ACC112 (cell line): ENCODE results near the gene TEX10.
"Not testable (repeated sequence)": the region's sequence is repeated elsewhere in the genome, so short reads cannot be mapped to it uniquely, and the experiment has no call there.

Experiments used
- H2AFZ ChIP-seq: fragments of 200-600 bp; sonication (generic); one replicate; pipeline ENCODE4 v1.6.0; 2017; ENCODE audit warnings: antibody characterized with exemption, low read length; ENCODE audit not compliant: unreplicated experiment
- H3K27ac ChIP-seq: fragments of 200-600 bp; sonication (generic); 2 replicates; pipeline ENCODE4 v1.5.1; 2014; ENCODE audit warnings: low read depth, mild to moderate bottlenecking, antibody characterized with exemption, low read length, moderate library complexity
- H3K27me3 ChIP-seq: fragments of 200-600 bp; sonication (generic); 2 replicates; pipeline ENCODE4 v1.6.1; 2014; ENCODE audit warnings: mild to moderate bottlenecking, antibody characterized with exemption, low read length, moderate library complexity, mixed read lengths; ENCODE audit not compliant: insufficient read depth
- H3K36me3 ChIP-seq: fragments of 200-600 bp; sonication (generic); 2 replicates; pipeline ENCODE4 v1.6.1; 2016; ENCODE audit warnings: mild to moderate bottlenecking, antibody characterized with exemption, low read length, moderate library complexity, mixed read lengths; ENCODE audit not compliant: insufficient read depth
- H3K4me1 ChIP-seq: fragments of 200-600 bp; sonication (generic); one replicate; pipeline ENCODE4 v1.6.1; 2016; ENCODE audit warnings: low read length, mixed read lengths; ENCODE audit not compliant: insufficient read depth, unreplicated experiment, control insufficient read depth
- H3K4me3 ChIP-seq: fragments of 200-600 bp; sonication (generic); 2 replicates; pipeline ENCODE4 v1.5.1; 2014; ENCODE audit warnings: mild to moderate bottlenecking, low read depth, low read length
- H3K79me2 ChIP-seq: fragments of 200-600 bp; sonication (generic); one replicate; pipeline ENCODE4 v1.6.0; 2016; ENCODE audit warnings: low read length; ENCODE audit not compliant: control insufficient read depth, unreplicated experiment, insufficient read depth

The TEX10 gene

GRCh38 chr9:100352727-100353505, at the start of gene TEX10:
TEX10 (minus strand) TSS chr9:100352942; CDS start chr9:100349363, 3,579 bp downstream.
- peak within 1 kb of the TSS; percentile 69 for H3K27ac ChIP-seq
- H3K79me2 ChIP-seq, result peaks cover 47% of the 10 kb centered on the region
- no peaks in the 10 kb centered on the region for H3K36me3 ChIP-seq
- no peaks in the 10 kb centered on the region for H3K27me3 ChIP-seq
- peaks cover 16% of the 10 kb centered on the region for H3K4me1 ChIP-seq
- H3K4me3 ChIP-seq, result peak within 1 kb of the TSS; percentile 96
- peak within 1 kb of the TSS; percentile 99 for H2AFZ ChIP-seq

GRCh38 chr9:100401042-100401441, 48.3 kb upstream of the TEX10 start:
- Histone ChIP-seq H3K4me1 (no peaks in the 10 kb centered on the region), H2AFZ (no peak overlapping the region), H3K36me3 (no peaks in the 10 kb centered on the region), H3K27ac (no peak overlapping the region), H3K4me3 (no peak overlapping the region), H3K79me2 (no peaks in the 10 kb centered on the region), H3K27me3 (no peaks in the 10 kb centered on the region)

GRCh38 chr9:100397529-100398266, 45.0 kb upstream of the TEX10 start:
- Histone ChIP-seq H3K4me1 (peaks cover 6% of the 10 kb centered on the region), H3K79me2 (no peaks in the 10 kb centered on the region), H3K4me3 (no peak overlapping the region), H3K27ac (no peak overlapping the region), H3K36me3 (no peaks in the 10 kb centered on the region), H3K27me3 (no peaks in the 10 kb centered on the region), H2AFZ (no peak overlapping the region)

DNA sequence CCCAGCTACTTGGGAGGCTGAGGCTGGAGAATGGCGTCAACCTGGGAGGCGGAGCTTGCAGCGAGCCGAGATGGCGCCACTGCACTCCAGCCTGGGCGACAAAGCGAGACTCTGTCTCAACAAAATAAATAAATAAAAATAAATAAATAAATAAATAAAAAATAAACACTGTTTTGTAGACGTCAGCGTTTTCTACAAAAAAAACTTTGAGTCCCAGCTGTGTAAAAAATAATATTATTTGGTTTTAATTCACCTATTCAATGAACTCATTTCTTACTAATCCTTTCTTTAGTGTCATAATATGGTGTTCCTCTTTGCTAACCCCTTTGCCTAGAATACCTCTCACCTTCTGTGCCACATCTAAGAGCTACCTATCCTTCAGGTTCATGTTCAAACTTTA, 44.0 kb upstream of the TEX10 start:
- H3K27ac ChIP-seq, result no peak overlapping the region
- no peaks in the 10 kb centered on the region for H3K27me3 ChIP-seq
- H3K36me3 ChIP-seq, result no peaks in the 10 kb centered on the region
- no peak overlapping the region for H2AFZ ChIP-seq
- H3K4me1 ChIP-seq, result peaks cover 6% of the 10 kb centered on the region
- no peak overlapping the region for H3K4me3 ChIP-seq
- H3K79me2 ChIP-seq, result no peaks in the 10 kb centered on the region

DNA sequence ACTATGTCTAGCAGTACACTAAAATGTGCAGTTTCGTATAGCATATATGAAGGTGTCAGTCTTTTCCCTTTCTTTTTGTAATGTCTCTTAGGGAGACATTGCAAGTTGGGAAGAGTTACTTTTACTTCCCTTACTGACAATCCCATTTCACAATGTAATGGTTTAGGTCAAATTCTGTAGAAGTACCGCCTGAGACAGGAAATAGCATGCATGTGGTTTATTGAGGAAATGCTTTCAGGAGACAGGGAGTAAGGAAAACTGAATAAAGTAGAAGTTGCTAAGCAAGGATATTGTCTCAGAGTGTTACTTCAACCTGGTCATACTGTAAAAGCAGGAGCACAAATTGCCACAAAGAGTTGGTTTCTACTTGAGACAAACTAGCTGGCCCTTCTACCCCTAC, 42.1 kb upstream of the TEX10 start:
- H2AFZ ChIP-seq, result peak overlapping the region; percentile 12
- no peak overlapping the region for H3K27ac ChIP-seq

DNA sequence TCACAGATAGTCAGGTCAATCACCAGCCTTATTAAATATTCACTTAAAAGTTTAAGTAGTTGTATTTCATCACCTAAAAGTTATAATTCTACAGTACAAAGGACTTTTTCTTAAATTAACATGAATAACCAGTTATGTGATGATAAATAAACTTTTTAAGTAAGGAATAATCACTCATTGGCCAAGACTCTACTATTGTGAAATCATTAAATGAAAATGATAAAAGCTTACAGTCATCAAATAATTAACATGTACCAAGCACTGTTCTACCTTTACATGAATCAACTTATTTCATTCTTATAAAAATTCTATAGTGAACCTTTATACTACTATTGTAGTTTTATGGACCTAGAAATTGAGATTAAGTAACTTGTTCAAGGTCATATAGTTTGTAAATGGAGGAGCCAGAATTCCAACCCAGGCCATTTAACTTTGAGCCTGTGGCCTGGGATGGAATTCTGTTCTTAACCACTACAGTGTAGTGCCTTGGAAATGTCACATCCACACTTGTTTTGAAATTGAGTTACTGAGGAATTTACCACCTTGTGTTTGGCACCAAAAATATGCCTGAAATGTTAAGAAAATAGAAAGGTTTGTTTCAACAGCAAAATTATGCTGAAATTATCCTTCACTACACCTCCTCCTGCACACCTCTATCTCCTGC, 41.4 kb upstream of the TEX10 start:
- H3K27ac ChIP-seq, result no peak overlapping the region
- no peaks in the 10 kb centered on the region for H3K27me3 ChIP-seq
- no peaks in the 10 kb centered on the region for H3K36me3 ChIP-seq
- no peak overlapping the region for H2AFZ ChIP-seq
- peaks cover 6% of the 10 kb centered on the region for H3K4me1 ChIP-seq
- no peak overlapping the region for H3K4me3 ChIP-seq
- H3K79me2 ChIP-seq, result no peaks in the 10 kb centered on the region

More for the DNA sequence above, 42.1 kb upstream of the TEX10 start:
- Histone ChIP-seq H3K4me1 (peaks cover 6% of the 10 kb centered on the region), H3K79me2 (no peaks in the 10 kb centered on the region), H3K27me3 (no peaks in the 10 kb centered on the region), H3K4me3 (no peak overlapping the region), H3K36me3 (no peaks in the 10 kb centered on the region)

DNA sequence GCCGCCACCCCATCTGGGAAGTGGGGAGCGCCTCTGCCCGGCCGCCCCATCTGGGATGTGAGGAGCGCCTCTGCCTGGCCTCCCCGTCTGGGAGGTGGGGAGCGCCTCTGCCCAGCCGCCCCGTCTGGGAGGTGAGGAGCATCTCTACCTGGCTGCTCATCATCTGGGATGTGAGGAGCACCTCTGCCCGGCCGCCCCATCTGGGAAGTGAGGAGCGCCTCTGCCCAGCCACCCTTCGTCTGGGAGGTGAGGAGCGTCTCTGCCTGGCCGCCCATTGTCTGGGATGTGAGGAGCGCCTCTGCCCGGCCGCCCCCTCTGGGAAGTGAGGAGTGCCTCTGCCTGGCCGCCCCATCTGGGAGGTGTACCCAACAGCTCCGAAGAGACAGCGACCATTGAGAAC, 40.2 kb upstream of the TEX10 start:
- not testable (repeated sequence) for H3K27ac ChIP-seq, H3K79me2 ChIP-seq, H3K4me1 ChIP-seq, H2AFZ ChIP-seq, H3K4me3 ChIP-seq, H3K36me3 ChIP-seq, H3K27me3 ChIP-seq

GRCh38 chr9:100379862-100380261, 27.1 kb upstream of the TEX10 start:
- Histone ChIP-seq H3K27me3 (no peaks in the 10 kb centered on the region), H3K4me1 (peaks cover 14% of the 10 kb centered on the region), H2AFZ (peak overlapping the region; percentile 76), H3K27ac (peak overlapping the region; percentile 85), H3K79me2 (no peaks in the 10 kb centered on the region), H3K4me3 (no peak overlapping the region), H3K36me3 (no peaks in the 10 kb centered on the region)

- no peak overlapping the region for H3K4me3 ChIP-seq
- no peak overlapping the region for H3K27ac ChIP-seq
Measured at GRCh38 chr9:100377015-100377414, 24.3 kb upstream of the TEX10 start.

GRCh38 chr9:100375658-100376057, 22.9 kb upstream of the TEX10 start:
- Histone ChIP-seq H3K79me2 (no peaks in the 10 kb centered on the region), H3K4me1 (peaks cover 14% of the 10 kb centered on the region), H2AFZ (no peak overlapping the region), H3K27me3 (no peaks in the 10 kb centered on the region), H3K27ac (no peak overlapping the region), H3K4me3 (no peak overlapping the region), H3K36me3 (no peaks in the 10 kb centered on the region)

More at GRCh38 chr9:100377015-100377414, 24.3 kb upstream of the TEX10 start:
- Histone ChIP-seq H3K27me3 (no peaks in the 10 kb centered on the region), H3K79me2 (no peaks in the 10 kb centered on the region), H2AFZ (no peak overlapping the region), H3K4me1 (peaks cover 14% of the 10 kb centered on the region), H3K36me3 (no peaks in the 10 kb centered on the region)
